ENCODE results near the gene NAA20. TPM values are rescaled to one million over a fixed set of nuclear protein-coding genes. Genes with fewer than 3 reads are reported as not detected.

NAA20 gene
- total RNA-seq, 1 donor from 2014 or later, result 33.5 TPM

- Mint-ChIP-seq H3K4me3 (ENCODE audit: unreplicated experiment) (no peak overlapping the region), H3K27me3 (ENCODE audit: unreplicated experiment) (no peaks in the 10 kb centered on the region), H3K9me3 (ENCODE audit: unreplicated experiment) (no peaks in the 10 kb centered on the region), H3K36me3 (ENCODE audit: unreplicated experiment) (no peaks in the 10 kb centered on the region), H3K4me1 (ENCODE audit: low read depth, unreplicated experiment) (peaks cover 36% of the 10 kb centered on the region), H3K27ac (ENCODE audit: unreplicated experiment) (no peak overlapping the region)
- no peak for DNase-seq
- no peak for TF ChIP-seq CTCF (IDR thresholded peaks at IDR 0.05; ENCODE audit: partially characterized antibody, unreplicated experiment)
Observed at GRCh38 chr20:19991308-19991707, 25.9 kb upstream of the NAA20 start.

GRCh38 chr20:19991854-19992253 lies 25.3 kb upstream of the NAA20 start:
- Mint-ChIP-seq H3K27me3 (ENCODE audit: unreplicated experiment) (no peaks in the 10 kb centered on the region), H3K4me3 (ENCODE audit: unreplicated experiment) (no peak overlapping the region), H3K27ac (ENCODE audit: unreplicated experiment) (no peak overlapping the region), H3K4me1 (ENCODE audit: low read depth, unreplicated experiment) (peaks cover 32% of the 10 kb centered on the region), H3K9me3 (ENCODE audit: unreplicated experiment) (no peaks in the 10 kb centered on the region), H3K36me3 (ENCODE audit: unreplicated experiment) (no peaks in the 10 kb centered on the region)
- no peak for DNase-seq
- no peak for TF ChIP-seq CTCF (IDR thresholded peaks at IDR 0.05; ENCODE audit: partially characterized antibody, unreplicated experiment)

DNA sequence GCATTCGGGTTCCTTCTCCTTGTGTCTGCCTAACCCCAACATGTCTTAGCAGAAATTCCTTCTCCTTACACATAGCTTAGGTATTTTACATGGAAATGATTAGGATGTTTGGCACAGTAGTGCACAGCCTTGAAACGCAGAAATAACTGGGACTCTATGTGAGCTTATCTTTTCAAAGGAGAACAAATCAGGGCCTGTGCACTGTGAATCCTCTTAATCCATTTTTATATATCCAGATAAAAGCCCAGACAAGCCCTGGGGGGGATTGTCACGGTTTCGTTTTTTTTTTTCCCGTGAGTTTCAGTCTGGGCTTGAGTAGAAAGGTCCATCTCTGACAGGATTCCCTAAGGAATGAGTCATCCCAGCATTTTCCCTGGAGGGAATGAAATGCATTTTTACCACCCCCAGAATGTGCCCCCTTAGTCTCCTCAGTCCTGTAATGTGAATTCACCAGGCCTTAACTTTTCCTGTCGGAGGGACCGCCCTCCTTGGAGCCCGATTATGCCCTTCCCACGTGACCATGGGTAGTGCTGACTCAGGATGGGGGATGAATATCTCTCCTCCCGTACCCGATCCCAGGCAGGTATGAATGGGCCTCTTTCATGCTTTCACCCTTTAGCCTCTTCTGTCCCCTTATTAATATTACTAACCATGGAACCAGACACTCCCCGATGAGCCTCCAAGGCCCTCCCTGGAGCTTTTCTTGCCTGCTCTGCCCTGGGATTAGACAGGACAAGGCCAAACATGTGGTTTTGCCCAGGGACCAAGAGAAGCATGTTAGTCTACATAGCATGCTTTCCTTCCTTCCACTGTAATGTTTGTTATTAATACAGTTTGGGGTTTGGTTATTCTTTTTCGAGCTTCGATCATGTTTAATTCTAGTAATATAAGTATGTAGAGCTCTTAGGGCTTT lies 23.9 kb upstream of the NAA20 start:
- Mint-ChIP-seq H3K27me3 (ENCODE audit: unreplicated experiment) (no peaks in the 10 kb centered on the region), H3K4me1 (ENCODE audit: low read depth, unreplicated experiment) (peaks cover 32% of the 10 kb centered on the region), H3K27ac (ENCODE audit: unreplicated experiment) (peak overlapping the region; percentile 35), H3K4me3 (ENCODE audit: unreplicated experiment) (peak overlapping the region; percentile 75), H3K9me3 (ENCODE audit: unreplicated experiment) (no peaks in the 10 kb centered on the region), H3K36me3 (ENCODE audit: unreplicated experiment) (no peaks in the 10 kb centered on the region)
- no peak for TF ChIP-seq CTCF (IDR thresholded peaks at IDR 0.05; ENCODE audit: partially characterized antibody, unreplicated experiment)
- DNase-seq, result no peak

DNA sequence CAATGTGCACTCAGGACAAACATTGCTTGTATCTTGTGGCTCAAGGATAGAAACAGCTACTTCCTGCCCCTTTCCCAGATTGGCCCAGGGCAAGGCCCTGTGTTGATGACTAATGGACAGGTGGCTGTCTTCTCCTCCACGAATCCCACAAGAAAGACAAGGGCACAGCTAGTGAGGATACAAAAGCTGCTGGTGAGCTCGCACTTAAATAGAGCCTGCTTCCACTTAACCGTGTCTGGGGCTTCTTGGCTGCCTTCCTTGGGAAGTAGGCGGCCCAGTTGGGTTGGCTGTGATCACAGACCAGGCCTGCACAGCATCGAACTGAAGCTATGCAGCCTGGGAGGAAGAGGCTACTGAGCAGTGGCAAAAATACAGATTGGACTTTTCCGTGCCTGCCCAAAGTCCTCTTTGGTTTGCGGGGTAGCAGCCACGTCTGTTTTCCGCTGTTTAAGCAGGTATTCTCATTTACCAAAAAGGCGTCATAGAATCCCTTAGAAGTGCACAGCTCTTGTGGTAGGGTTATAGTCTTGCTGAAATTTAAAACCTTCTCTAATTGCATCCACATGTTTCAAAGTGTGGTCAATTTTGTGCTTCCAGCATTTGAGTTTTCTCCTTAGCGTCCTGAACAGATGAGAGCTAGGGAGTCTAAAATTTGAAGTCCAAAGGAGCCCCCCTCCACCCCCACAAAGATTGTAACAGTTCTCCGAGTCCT lies 23.0 kb upstream of the NAA20 start:
- DNase-seq, result no peak
- no peaks in the 10 kb centered on the region for H3K9me3 Mint-ChIP-seq (ENCODE audit: unreplicated experiment)
- H3K4me1 Mint-ChIP-seq (ENCODE audit: low read depth, unreplicated experiment), result peaks cover 32% of the 10 kb centered on the region
- peak overlapping the region; percentile 77 for H3K27ac Mint-ChIP-seq (ENCODE audit: unreplicated experiment)
- TF ChIP-seq CTCF (IDR thresholded peaks at IDR 0.05; ENCODE audit: partially characterized antibody, unreplicated experiment), result no peak
- peak overlapping the region; percentile 75 for H3K4me3 Mint-ChIP-seq (ENCODE audit: unreplicated experiment)
- no peaks in the 10 kb centered on the region for H3K36me3 Mint-ChIP-seq (ENCODE audit: unreplicated experiment)
- H3K27me3 Mint-ChIP-seq (ENCODE audit: unreplicated experiment), result no peaks in the 10 kb centered on the region
